OCI-LY3 (cell line): ENCODE measurements around the gene SOSTDC1.

Experiments used
- H2AFZ ChIP-seq: fragments of 200-600, 300-600 bp; shearing (Covaris generic); 2 replicates; pipeline ENCODE4 v1.6.0; 2014; ENCODE audit warnings: antibody characterized with exemption, low read depth, low read length
- H3K27ac ChIP-seq: fragments of 200-600, 300-600 bp; sonication (generic); 2 replicates; pipeline ENCODE4 v1.5.1; 2014; ENCODE audit warnings: mild to moderate bottlenecking, low read length, moderate library complexity, mixed read lengths
- H3K27me3 ChIP-seq: fragments of 200-600, 300-600 bp; sonication (generic); 2 replicates; pipeline ENCODE4 v1.6.1; 2014; ENCODE audit warnings: low read depth, low read length, mixed read lengths
- H3K36me3 ChIP-seq: fragments of 200-600, 300-600 bp; sonication (generic); replicated peaks from 2 replicates; pipeline ENCODE3; 2014; ENCODE audit warnings: low read depth, low read length, mixed read lengths
- H3K4me1 ChIP-seq: fragments of 300-600, 200-600 bp; sonication (generic); 2 replicates; pipeline ENCODE4 v1.6.1; 2014; ENCODE audit warnings: low read length, mixed read lengths
- H3K4me2 ChIP-seq: fragments of 200-600, 300-600 bp; sonication (generic); 2 replicates; pipeline ENCODE4 v1.6.1; 2014; ENCODE audit warnings: low read length, mixed read lengths
- H3K4me3 ChIP-seq: fragments of 300-600, 200-600 bp; sonication (generic); 2 replicates; pipeline ENCODE4 v1.5.1; 2014; ENCODE audit warnings: antibody characterized with exemption, mild to moderate bottlenecking, low read length, moderate library complexity
- H3K79me2 ChIP-seq: fragments of 300-600, 200-600 bp; shearing (Covaris generic); 2 replicates; pipeline ENCODE4 v1.6.1; 2014; ENCODE audit warnings: mild to moderate bottlenecking, low read length, mixed read lengths
- H3K9ac ChIP-seq: fragments of 300-600, 200-600 bp; shearing (Covaris generic); 2 replicates; pipeline ENCODE4 v1.6.0; 2014; ENCODE audit warnings: mild to moderate bottlenecking, low read length, moderate library complexity
- H3K9me3 ChIP-seq: fragments of 200-600, 300-600 bp; shearing (Covaris generic); 2 replicates; pipeline ENCODE4 v1.6.1; 2014; ENCODE audit warnings: low read length, mixed read lengths; ENCODE audit not compliant: insufficient read depth
- H4K20me1 ChIP-seq: fragments of 200-600, 300-600 bp; sonication (generic); 2 replicates; pipeline ENCODE4 v1.6.1; 2016; ENCODE audit warnings: low read length, mixed read lengths; ENCODE audit not compliant: insufficient read depth
- CTCF ChIP-seq: fragments of 200-600, 300-600 bp; sonication (generic); IDR thresholded peaks from 2 replicates; pipeline ENCODE4 v1.5.1; 2014; ENCODE audit warnings: antibody characterized with exemption, low read length, low read depth
- EZH2phosphoT487 ChIP-seq: fragments of 200-600 bp; shearing (Covaris generic); IDR thresholded peaks from 2 replicates; pipeline ENCODE4 v1.6.1; 2018; ENCODE audit warnings: antibody characterized with exemption, mixed run types, low read depth

The SOSTDC1 gene

DNA sequence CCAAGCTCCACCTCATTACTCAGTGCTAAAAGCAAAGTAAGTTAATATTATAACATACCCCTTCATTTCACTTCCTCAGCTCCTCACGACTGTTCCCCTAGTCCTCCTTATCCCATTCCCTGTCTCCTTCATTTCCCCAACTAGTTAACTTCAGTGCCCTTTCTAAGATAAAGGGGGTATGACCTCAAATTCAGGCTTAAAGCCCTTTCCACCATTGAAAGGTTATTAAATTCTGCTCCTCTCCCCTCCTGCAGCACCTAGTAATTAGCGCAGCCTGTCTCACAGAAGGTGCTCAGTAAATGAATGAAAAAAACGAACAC, 45.2 kb downstream of the SOSTDC1 start:
- no peaks in the 10 kb centered on the region for H3K79me2 ChIP-seq
- H3K4me2 ChIP-seq = peak overlapping the region; percentile 92
- H4K20me1 ChIP-seq = no peaks in the 10 kb centered on the region
- no peaks in the 10 kb centered on the region for H3K27me3 ChIP-seq
- H3K9ac ChIP-seq = peak overlapping the region; percentile 90
- H2AFZ ChIP-seq = peak overlapping the region; percentile 99
- peaks cover 4% of the 10 kb centered on the region for H3K36me3 ChIP-seq
- peak overlapping the region; percentile 94 for H3K27ac ChIP-seq
- H3K4me1 ChIP-seq = peaks cover 12% of the 10 kb centered on the region
- H3K4me3 ChIP-seq = peak overlapping the region; percentile 98
- no peaks in the 10 kb centered on the region for H3K9me3 ChIP-seq
- TF ChIP-seq EZH2phosphoT487 (no peak), CTCF (no peak)

GRCh38 chr7:16419859-16420258, 45.7 kb downstream of the SOSTDC1 start:
- H3K9me3 ChIP-seq = no peaks in the 10 kb centered on the region
- peak overlapping the region; percentile 99 for H2AFZ ChIP-seq
- peaks cover 4% of the 10 kb centered on the region for H3K36me3 ChIP-seq
- H3K4me1 ChIP-seq = peaks cover 12% of the 10 kb centered on the region
- no peak for TF ChIP-seq EZH2phosphoT487
- no peaks in the 10 kb centered on the region for H3K27me3 ChIP-seq
- H3K4me2 ChIP-seq = peak overlapping the region; percentile 92
- H4K20me1 ChIP-seq = no peaks in the 10 kb centered on the region
- H3K27ac ChIP-seq = peak overlapping the region; percentile 94
- no peaks in the 10 kb centered on the region for H3K79me2 ChIP-seq
- peak overlapping the region; percentile 90 for H3K9ac ChIP-seq
- H3K4me3 ChIP-seq = peak overlapping the region; percentile 98

- Histone ChIP-seq H3K4me1 (peaks cover 12% of the 10 kb centered on the region), H3K4me3 (peak overlapping the region; percentile 98), H3K4me2 (peak overlapping the region; percentile 92)
Measured at GRCh38 chr7:16419126-16419525, 46.4 kb downstream of the SOSTDC1 start.

GRCh38 chr7:16417906-16418305, 47.6 kb downstream of the SOSTDC1 start:
- Histone ChIP-seq H3K9ac (no peak overlapping the region), H3K27ac (no peak overlapping the region), H3K4me1 (peaks cover 12% of the 10 kb centered on the region), H3K4me2 (no peak overlapping the region), H3K9me3 (no peaks in the 10 kb centered on the region), H3K4me3 (no peak overlapping the region), H4K20me1 (no peaks in the 10 kb centered on the region), H3K27me3 (no peaks in the 10 kb centered on the region), H3K36me3 (peaks cover 4% of the 10 kb centered on the region), H2AFZ (no peak overlapping the region), H3K79me2 (no peaks in the 10 kb centered on the region)
- TF ChIP-seq CTCF (no peak), EZH2phosphoT487 (no peak)

More at GRCh38 chr7:16419126-16419525, 46.4 kb downstream of the SOSTDC1 start:
- Histone ChIP-seq H3K79me2 (no peaks in the 10 kb centered on the region), H3K36me3 (peaks cover 4% of the 10 kb centered on the region), H3K9ac (no peak overlapping the region; the same call in 1 of the 2 replicates), H2AFZ (no peak overlapping the region), H4K20me1 (no peaks in the 10 kb centered on the region), H3K9me3 (no peaks in the 10 kb centered on the region), H3K27ac (no peak overlapping the region), H3K27me3 (no peaks in the 10 kb centered on the region)
- TF ChIP-seq EZH2phosphoT487 (no peak), CTCF (no peak)
